ENCODE measurements around the gene KLF7.
A peak's percentile ranks its signal among the peaks of the same experiment; 100 is the strongest.

KLF7 gene

GRCh38 chr2:207176247-207176646 lies 10.5 kb upstream of the KLF7 start:
- DNase-seq (ENCODE audit: insufficient read length, low spot score) (no peak), FAIRE-seq (no peak)
- TF ChIP-seq POU2F2 (IDR thresholded peaks at IDR 0.05; ENCODE audit: low read depth, low read length): no peak
- TF ChIP-seq POLR2AphosphoS5 (IDR thresholded peaks at IDR 0.05; ENCODE audit: low read depth, low read length): no peak
- TF ChIP-seq POLR2A (IDR thresholded peaks at IDR 0.05; ENCODE audit: low read depth, low read length): no peak
- no peak for TF ChIP-seq TAF1 (IDR thresholded peaks at IDR 0.05; ENCODE audit: low read depth, low read length)
- TF ChIP-seq PAX5 (IDR thresholded peaks at IDR 0.05; ENCODE audit: insufficient read depth, low read length, severe bottlenecking): no peak
- TF ChIP-seq SPI1 (IDR thresholded peaks at IDR 0.05; ENCODE audit: low read depth, low read length): no peak

- DNase-seq (ENCODE audit: insufficient read length, low spot score) (no peak), FAIRE-seq (no peak)
- TF ChIP-seq TAF1 (IDR thresholded peaks at IDR 0.05; ENCODE audit: low read depth, low read length) (no peak), PAX5 (IDR thresholded peaks at IDR 0.05; ENCODE audit: insufficient read depth, low read length, severe bottlenecking) (no peak), POLR2AphosphoS5 (IDR thresholded peaks at IDR 0.05; ENCODE audit: low read depth, low read length) (no peak), SPI1 (IDR thresholded peaks at IDR 0.05; ENCODE audit: low read depth, low read length) (no peak), POLR2A (IDR thresholded peaks at IDR 0.05; ENCODE audit: low read depth, low read length) (no peak), POU2F2 (IDR thresholded peaks at IDR 0.05; ENCODE audit: low read depth, low read length) (no peak)
These were observed 7.9 kb upstream of the KLF7 start for GRCh38 chr2:207173641-207174040.

GRCh38 chr2:207167099-207167923 lies 1.6 kb upstream of the KLF7 start:
- no peak for TF ChIP-seq TAF1 (IDR thresholded peaks at IDR 0.05; ENCODE audit: low read depth, low read length)
- no peak for TF ChIP-seq POU2F2 (IDR thresholded peaks at IDR 0.05; ENCODE audit: low read depth, low read length)
- no peak for TF ChIP-seq POLR2A (IDR thresholded peaks at IDR 0.05; ENCODE audit: low read depth, low read length)
- no peak for TF ChIP-seq POLR2AphosphoS5 (IDR thresholded peaks at IDR 0.05; ENCODE audit: low read depth, low read length)
- no peak for TF ChIP-seq SPI1 (IDR thresholded peaks at IDR 0.05; ENCODE audit: low read depth, low read length)
- TF ChIP-seq PAX5 (IDR thresholded peaks at IDR 0.05; ENCODE audit: insufficient read depth, low read length, severe bottlenecking): no peak
- peak; percentile 28 for FAIRE-seq
- no peak for DNase-seq (ENCODE audit: insufficient read length, low spot score)

GRCh38 chr2:207166349-207167098 lies 776 bp upstream of the KLF7 start:
- FAIRE-seq: peak; percentile 16
- TF ChIP-seq PAX5 (IDR thresholded peaks at IDR 0.05; ENCODE audit: insufficient read depth, low read length, severe bottlenecking) (peak; percentile 25), SPI1 (IDR thresholded peaks at IDR 0.05; ENCODE audit: low read depth, low read length) (peak; percentile 78), POU2F2 (IDR thresholded peaks at IDR 0.05; ENCODE audit: low read depth, low read length) (peak; percentile 85), POLR2AphosphoS5 (IDR thresholded peaks at IDR 0.05; ENCODE audit: low read depth, low read length) (peak; percentile 93), TAF1 (IDR thresholded peaks at IDR 0.05; ENCODE audit: low read depth, low read length) (peak; percentile 82), POLR2A (IDR thresholded peaks at IDR 0.05; ENCODE audit: low read depth, low read length) (peak; percentile 95)
- peak; percentile 43 for DNase-seq (ENCODE audit: insufficient read length, low spot score)

- DNase-seq (ENCODE audit: insufficient read length, low spot score): peak; percentile 81
- peak; percentile 86 for FAIRE-seq
- TF ChIP-seq POLR2A (IDR thresholded peaks at IDR 0.05; ENCODE audit: low read depth, low read length): no peak
- TF ChIP-seq POLR2AphosphoS5 (IDR thresholded peaks at IDR 0.05; ENCODE audit: low read depth, low read length): no peak
- no peak for TF ChIP-seq TAF1 (IDR thresholded peaks at IDR 0.05; ENCODE audit: low read depth, low read length)
- no peak for TF ChIP-seq SPI1 (IDR thresholded peaks at IDR 0.05; ENCODE audit: low read depth, low read length)
- no peak for TF ChIP-seq PAX5 (IDR thresholded peaks at IDR 0.05; ENCODE audit: insufficient read depth, low read length, severe bottlenecking)
- no peak for TF ChIP-seq POU2F2 (IDR thresholded peaks at IDR 0.05; ENCODE audit: low read depth, low read length)
These were observed 246 bp upstream of the KLF7 start for GRCh38 chr2:207166039-207166348.

- DNase-seq (ENCODE audit: insufficient read length, low spot score): no peak
- no peak for TF ChIP-seq PAX5 (IDR thresholded peaks at IDR 0.05; ENCODE audit: insufficient read depth, low read length, severe bottlenecking)
- no peak for TF ChIP-seq TAF1 (IDR thresholded peaks at IDR 0.05; ENCODE audit: low read depth, low read length)
- TF ChIP-seq SPI1 (IDR thresholded peaks at IDR 0.05; ENCODE audit: low read depth, low read length): no peak
- no peak for TF ChIP-seq POU2F2 (IDR thresholded peaks at IDR 0.05; ENCODE audit: low read depth, low read length)
- no peak for TF ChIP-seq POLR2AphosphoS5 (IDR thresholded peaks at IDR 0.05; ENCODE audit: low read depth, low read length)
- no peak for TF ChIP-seq POLR2A (IDR thresholded peaks at IDR 0.05; ENCODE audit: low read depth, low read length)
- FAIRE-seq: peak; percentile 13
These were observed 1.5 kb downstream of the KLF7 start for GRCh38 chr2:207164006-207164831.

GRCh38 chr2:207163756-207164005 lies 2.1 kb downstream of the KLF7 start:
- FAIRE-seq: no peak
- no peak for DNase-seq (ENCODE audit: insufficient read length, low spot score)
- no peak for TF ChIP-seq TAF1 (IDR thresholded peaks at IDR 0.05; ENCODE audit: low read depth, low read length)
- no peak for TF ChIP-seq POLR2A (IDR thresholded peaks at IDR 0.05; ENCODE audit: low read depth, low read length)
- no peak for TF ChIP-seq SPI1 (IDR thresholded peaks at IDR 0.05; ENCODE audit: low read depth, low read length)
- no peak for TF ChIP-seq POLR2AphosphoS5 (IDR thresholded peaks at IDR 0.05; ENCODE audit: low read depth, low read length)
- TF ChIP-seq POU2F2 (IDR thresholded peaks at IDR 0.05; ENCODE audit: low read depth, low read length): no peak
- no peak for TF ChIP-seq PAX5 (IDR thresholded peaks at IDR 0.05; ENCODE audit: insufficient read depth, low read length, severe bottlenecking)

- no peak for TF ChIP-seq POU2F2 (IDR thresholded peaks at IDR 0.05; ENCODE audit: low read depth, low read length)
- no peak for TF ChIP-seq POLR2AphosphoS5 (IDR thresholded peaks at IDR 0.05; ENCODE audit: low read depth, low read length)
- no peak for TF ChIP-seq PAX5 (IDR thresholded peaks at IDR 0.05; ENCODE audit: insufficient read depth, low read length, severe bottlenecking)
- no peak for TF ChIP-seq SPI1 (IDR thresholded peaks at IDR 0.05; ENCODE audit: low read depth, low read length)
- FAIRE-seq (no peak), DNase-seq (ENCODE audit: insufficient read length, low spot score) (no peak)
These were observed 2.5 kb downstream of the KLF7 start for GRCh38 chr2:207163053-207163755.

Data from GM12891 (cell line).